ENCODE data around the gene LRR1.
A peak's percentile ranks its signal among the peaks of the same experiment; 100 is the strongest.
"Not testable (repeated sequence)": the region's sequence is repeated elsewhere in the genome, so short reads cannot be mapped to it uniquely, and the experiment has no call there.

Gene LRR1

GRCh38 chr14:49615776-49616175 is 17.0 kb downstream of the LRR1 start:
- no peak for DNase-seq (ENCODE audit: low spot score)
- no peak for TF ChIP-seq CTCF (IDR thresholded peaks at IDR 0.05; ENCODE audit: extremely low read depth, missing control alignments)

GRCh38 chr14:49617852-49618519 is 19.2 kb downstream of the LRR1 start:
- no peak for DNase-seq (ENCODE audit: low spot score)
- no peak for TF ChIP-seq CTCF (IDR thresholded peaks at IDR 0.05; ENCODE audit: extremely low read depth, missing control alignments)

GRCh38 chr14:49619273-49619672 is 20.5 kb downstream of the LRR1 start:
- not testable (repeated sequence) for DNase-seq (ENCODE audit: low spot score)

GRCh38 chr14:49619730-49620129 is 21.0 kb downstream of the LRR1 start:
- TF ChIP-seq CTCF (IDR thresholded peaks at IDR 0.05; ENCODE audit: extremely low read depth, missing control alignments), result no peak
- DNase-seq (ENCODE audit: low spot score), result no peak

GRCh38 chr14:49620182-49621113 is 21.7 kb downstream of the LRR1 start, which contains the start of the genes MGAT2 and RPL36AL:
Gene MGAT2, plus strand, starts transcription at chr14:49620799. Its CDS starts 470 bp downstream, at chr14:49621269.
Gene RPL36AL, minus strand, starts transcription at chr14:49620626. Its CDS starts 1,522 bp downstream, at chr14:49619104.
- peak; percentile 98 for DNase-seq (ENCODE audit: low spot score)
- TF ChIP-seq CTCF (IDR thresholded peaks at IDR 0.05; ENCODE audit: extremely low read depth, missing control alignments), result no peak

- DNase-seq (ENCODE audit: low spot score), result peak; percentile 65
- no peak for TF ChIP-seq CTCF (IDR thresholded peaks at IDR 0.05; ENCODE audit: extremely low read depth, missing control alignments)
These were observed 22.6 kb downstream of the LRR1 start for GRCh38 chr14:49621114-49621881.

- no peak for DNase-seq (ENCODE audit: low spot score)
- no peak for TF ChIP-seq CTCF (IDR thresholded peaks at IDR 0.05; ENCODE audit: extremely low read depth, missing control alignments)
These were observed 23.4 kb downstream of the LRR1 start for GRCh38 chr14:49622022-49622607.

Data from GM20000 (cell line).